HepG2 (cell line): Measurements from ENCODE around the gene TREH. TPM values are rescaled to one million over a fixed set of nuclear protein-coding genes. Genes with fewer than 3 reads are reported as not detected.

Source experiments
- HNRNPL ChIP-seq: fragments of 200-400 bp; formaldehyde crosslinking; IDR thresholded peaks from 2 replicates; pipeline ENCODE4 v1.6.1; 2017; ENCODE audit warnings: mild to moderate bottlenecking, low read depth, low read length
- HNRNPLL ChIP-seq: fragments of 200-400 bp; formaldehyde crosslinking; IDR thresholded peaks from 2 replicates; pipeline ENCODE4 v1.6.1; 2017; ENCODE audit warnings: mild to moderate bottlenecking, low read depth, low read length; ENCODE audit not compliant: poor library complexity, severe bottlenecking
- HOXA3 ChIP-seq: sonication (generic); formaldehyde crosslinking; IDR thresholded peaks from 2 replicates; pipeline ENCODE4 v1.5.0; 2020; ENCODE audit warnings: missing genetic modification reagents
- NFIC ChIP-seq: IDR thresholded peaks from 2 replicates; pipeline ENCODE4 v1.6.1; 2012; ENCODE audit warnings: mild to moderate bottlenecking, low read length, inconsistent platforms
- POGZ ChIP-seq: sonication (generic); formaldehyde crosslinking; IDR thresholded peaks from 2 replicates; pipeline ENCODE4 v1.4.0; 2020; ENCODE audit warnings: mild to moderate bottlenecking, missing genetic modification reagents
- RAD21 ChIP-seq: fragments of 450-650 bp; formaldehyde crosslinking; IDR thresholded peaks from 2 replicates; pipeline ENCODE4 v1.5.0; 2020; ENCODE audit warnings: mild to moderate bottlenecking
- RBM39 ChIP-seq: fragments of 200-400 bp; formaldehyde crosslinking; IDR thresholded peaks from one replicate; pipeline ENCODE4 v1.6.1; 2018; ENCODE audit warnings: antibody characterized with exemption, mild to moderate bottlenecking, low read depth, low read length; ENCODE audit not compliant: poor library complexity, severe bottlenecking
- RXRA ChIP-seq: sonication (generic); formaldehyde crosslinking; IDR thresholded peaks from 2 replicates; pipeline ENCODE4 v1.5.1; 2020; ENCODE audit warnings: missing genetic modification reagents
- TBX2 ChIP-seq: sonication (generic); formaldehyde crosslinking; IDR thresholded peaks from 2 replicates; pipeline ENCODE4 v1.5.0; 2020; ENCODE audit warnings: missing genetic modification reagents, mild to moderate bottlenecking, borderline replicate concordance
- YEATS4 ChIP-seq: sonication (generic); formaldehyde crosslinking; IDR thresholded peaks from 2 replicates; pipeline ENCODE4 v1.4.0; 2020; ENCODE audit warnings: missing genetic modification reagents, borderline replicate concordance
- ZBTB33 ChIP-seq: sonication (generic); formaldehyde crosslinking; IDR thresholded peaks from 2 replicates; pipeline ENCODE4 v1.4.0; 2020; ENCODE audit warnings: missing genetic modification reagents
- ZBTB38 ChIP-seq: sonication (generic); formaldehyde crosslinking; IDR thresholded peaks from 2 replicates; pipeline ENCODE4 v1.5.1; 2020; ENCODE audit warnings: mild to moderate bottlenecking, missing genetic modification reagents
- ZFY ChIP-seq: sonication (generic); formaldehyde crosslinking; IDR thresholded peaks from 2 replicates; pipeline ENCODE4 v1.4.0; 2020; ENCODE audit warnings: missing genetic modification reagents
- ZNF121 ChIP-seq: sonication (generic); formaldehyde crosslinking; IDR thresholded peaks from 2 replicates; pipeline ENCODE4 v1.5.0; 2020; ENCODE audit warnings: mild to moderate bottlenecking, missing genetic modification reagents
- ZNF329 ChIP-seq: sonication (generic); formaldehyde crosslinking; IDR thresholded peaks from 2 replicates; pipeline ENCODE4 v1.9.0; 2021; ENCODE audit warnings: low read depth, mild to moderate bottlenecking, missing genetic modification reagents
- ZNF672 ChIP-seq: sonication (generic); formaldehyde crosslinking; IDR thresholded peaks from 2 replicates; pipeline ENCODE4 v1.8.1; 2022; ENCODE audit warnings: missing genetic modification reagents
- ZNF687 ChIP-seq: sonication (generic); formaldehyde crosslinking; IDR thresholded peaks from 2 replicates; pipeline ENCODE4 v1.5.1; 2020; ENCODE audit warnings: mild to moderate bottlenecking, missing genetic modification reagents, moderate library complexity
- ZNF776 ChIP-seq: sonication (generic); formaldehyde crosslinking; IDR thresholded peaks from 2 replicates; pipeline ENCODE4 v1.4.0; 2020; ENCODE audit warnings: mild to moderate bottlenecking, missing genetic modification reagents
- ZNF816 ChIP-seq: sonication (generic); formaldehyde crosslinking; IDR thresholded peaks from 2 replicates; pipeline ENCODE4 v1.8.0; 2022; ENCODE audit warnings: missing genetic modification reagents, mild to moderate bottlenecking, borderline replicate concordance
- ZSCAN9 ChIP-seq: IDR thresholded peaks from 2 replicates; pipeline ENCODE4 v1.6.1; 2016; ENCODE audit warnings: borderline replicate concordance
- polyA plus RNA-seq, 8 experiments: library from polyadenylated mRNA; depleted of rRNA in 3 of 8; stranded (reverse) in 7 of 8; unstranded in 1 of 8; fragments of >200 nt; fragmentation: Illumina TruSeq in 4 of 8; extraction: Trizol in 4 of 8; gene quantifications; 2 replicates each; pipeline versions ENCODE4 v1.2.1 to v1.2.3, GENCODE V29; 2011 to 2016; ENCODE audit warnings: low read depth in 4 of 8, missing spikeins in 1 of 8, mixed read lengths in 1 of 8; ENCODE audit not compliant: insufficient read depth in 1 of 8
- total RNA-seq, 5 experiments: library from RNA; depleted of rRNA; stranded (reverse); fragments of >200 nt; fragmentation: Illumina TruSeq; extraction: Trizol; gene quantifications; 2 replicates each; pipeline ENCODE4 v1.2.3, GENCODE V29; 2016; ENCODE audit warnings: low read depth in 1 of 5
- TF ChIP-seq, protein P1 (sequence below), 2 experiments: sonication (generic) in 1 of 2; formaldehyde crosslinking in 1 of 2; IDR thresholded peaks; 2 replicates each; pipeline versions ENCODE4 v1.4.0 to v1.6.1; 2018 to 2020; ENCODE audit warnings: missing genetic modification reagents in 2 of 2, borderline replicate concordance in 1 of 2, low read depth in 1 of 2, mild to moderate bottlenecking in 1 of 2, missing biosample characterization in 1 of 2
- TF ChIP-seq, protein P2 (sequence below): IDR thresholded peaks from 2 replicates; pipeline ENCODE4 v1.6.1; 2016; ENCODE audit warnings: low read depth, borderline replicate concordance

The TREH gene
- total and polyA plus RNA-seq, 2 of the 13 experiments (the other 11 are each of a cell fraction or from before 2014, with no cell fraction given), result 0.53 to 0.86 TPM

- TF ChIP-seq ZBTB33 (CRISPR knock-in tag) (peak; percentile 91), HNRNPLL (peak; percentile 24), ZFY (peak; percentile 20; the same call in 1 of the 2 replicates), RXRA (CRISPR knock-in tag) (0 out of 2 replicates have a peak, but pooled peaks have one; percentile 31), POGZ (CRISPR knock-in tag) (0 out of 2 replicates have a peak, but pooled peaks have one; percentile 27), ZNF687 (CRISPR knock-in tag) (peak; percentile 45), NFIC (no peak), ZNF776 (CRISPR knock-in tag) (no peak), HOXA3 (CRISPR knock-in tag) (peak; percentile 31; the same call in 1 of the 2 replicates), TBX2 (CRISPR knock-in tag) (0 out of 2 replicates have a peak, but pooled peaks have one; percentile 18), YEATS4 (CRISPR knock-in tag) (no peak), HNRNPL (no peak), ZNF121 (CRISPR knock-in tag) (peak; percentile 96), ZSCAN9 (CRISPR knock-in tag) (no peak), ZNF816 (no peak), ZNF329 (CRISPR knock-in tag) (no peak), RAD21 (peak; percentile 77), ZNF672 (no peak), RBM39 (no peak), ZBTB38 (CRISPR knock-in tag) (peak; percentile 66)
- TF ChIP-seq, protein P1, sequence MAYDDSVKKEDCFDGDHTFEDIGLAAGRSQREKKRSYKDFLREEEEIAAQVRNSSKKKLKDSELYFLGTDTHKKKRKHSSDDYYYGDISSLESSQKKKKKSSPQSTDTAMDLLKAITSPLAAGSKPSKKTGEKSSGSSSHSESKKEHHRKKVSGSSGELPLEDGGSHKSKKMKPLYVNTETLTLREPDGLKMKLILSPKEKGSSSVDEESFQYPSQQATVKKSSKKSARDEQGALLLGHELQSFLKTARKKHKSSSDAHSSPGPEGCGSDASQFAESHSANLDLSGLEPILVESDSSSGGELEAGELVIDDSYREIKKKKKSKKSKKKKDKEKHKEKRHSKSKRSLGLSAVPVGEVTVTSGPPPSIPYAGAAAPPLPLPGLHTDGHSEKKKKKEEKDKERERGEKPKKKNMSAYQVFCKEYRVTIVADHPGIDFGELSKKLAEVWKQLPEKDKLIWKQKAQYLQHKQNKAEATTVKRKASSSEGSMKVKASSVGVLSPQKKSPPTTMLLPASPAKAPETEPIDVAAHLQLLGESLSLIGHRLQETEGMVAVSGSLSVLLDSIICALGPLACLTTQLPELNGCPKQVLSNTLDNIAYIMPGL (CRISPR knock-in tag; IDR thresholded peaks at IDR 0.05; ENCODE audit: borderline replicate concordance in 1 of 2, low read depth in 1 of 2), result peak; percentile 35 to 57; a peak in 3 of 4 replicates
- TF ChIP-seq, protein P2, sequence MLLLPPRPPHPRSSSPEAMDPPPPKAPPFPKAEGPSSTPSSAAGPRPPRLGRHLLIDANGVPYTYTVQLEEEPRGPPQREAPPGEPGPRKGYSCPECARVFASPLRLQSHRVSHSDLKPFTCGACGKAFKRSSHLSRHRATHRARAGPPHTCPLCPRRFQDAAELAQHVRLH (CRISPR knock-in tag), result peak; percentile 67; the same call in 1 of the 2 replicates
Measured at GRCh38 chr11:118610773-118611432, 68.5 kb downstream of the TREH start (continued).
